Fibroblast of lung (primary cell): ENCODE data around the gene PLEKHA7. TPM values are rescaled to one million over a fixed set of nuclear protein-coding genes. Genes with fewer than 3 reads are reported as not detected.
A peak's percentile ranks its signal among the peaks of the same experiment; 100 is the strongest.

ENCODE experiments used
- DNase-seq, 2 donors: peaks; one replicate each; pipeline versions ENCODE4 v3.0.0 to v3.0.0-alpha.2; 2010; ENCODE audit warnings: low read depth in 2 of 2
- H2AFZ ChIP-seq: 2 replicates; pipeline ENCODE4 v1.5.1; 2012; ENCODE audit warnings: low read length, control low read depth, inconsistent platforms
- H3K27ac ChIP-seq: 2 replicates; pipeline ENCODE4 v1.5.1; 2011; ENCODE audit warnings: low read length, control low read depth; ENCODE audit not compliant: insufficient read depth
- H3K27me3 ChIP-seq: 2 replicates; pipeline ENCODE4 v1.5.1; 2011; ENCODE audit warnings: mild to moderate bottlenecking, low read length; ENCODE audit not compliant: control insufficient read depth, insufficient read depth
- H3K36me3 ChIP-seq: 2 replicates; pipeline ENCODE4 v1.5.1; 2011; ENCODE audit warnings: low read length; ENCODE audit not compliant: control insufficient read depth, insufficient read depth
- H3K4me1 ChIP-seq: 2 replicates; pipeline ENCODE4 v1.5.1; 2011; ENCODE audit warnings: low read length; ENCODE audit not compliant: control insufficient read depth, insufficient read depth; ENCODE audit errors: extremely low read depth
- H3K4me2 ChIP-seq: 2 replicates; pipeline ENCODE4 v1.5.1; 2011; ENCODE audit warnings: low read length, control low read depth; ENCODE audit not compliant: insufficient read depth; ENCODE audit errors: extremely low read depth
- H3K4me3 ChIP-seq, 4 experiments: fragments of 200-600 bp in 1 of 4; sonication (generic) in 1 of 4; replicated peaks in 1 of 4; 2 replicates each; pipeline ENCODE4 v1.5.1; 2011 to 2016; ENCODE audit warnings: low read length in 4 of 4, low read depth in 3 of 4, mild to moderate bottlenecking in 3 of 4, control low read depth in 2 of 4, inconsistent platforms in 1 of 4, mixed read lengths in 1 of 4; ENCODE audit not compliant: insufficient read depth in 1 of 4; ENCODE audit errors: control extremely low read depth in 1 of 4
- H3K79me2 ChIP-seq: 2 replicates; pipeline ENCODE4 v1.5.1; 2012; ENCODE audit warnings: mild to moderate bottlenecking, low read length, inconsistent platforms; ENCODE audit not compliant: control insufficient read depth, insufficient read depth
- H3K9ac ChIP-seq: 2 replicates; pipeline ENCODE4 v1.5.1; 2011; ENCODE audit warnings: mild to moderate bottlenecking, low read length, control low read depth; ENCODE audit not compliant: insufficient read depth
- H3K9me3 ChIP-seq: 2 replicates; pipeline ENCODE4 v1.5.1; 2012; ENCODE audit warnings: low read depth, low read length; ENCODE audit not compliant: control insufficient read depth, insufficient read depth
- H4K20me1 ChIP-seq: 2 replicates; pipeline ENCODE4 v1.5.1; 2011; ENCODE audit warnings: low read length; ENCODE audit not compliant: control insufficient read depth, insufficient read depth; ENCODE audit errors: extremely low read depth
- EZH2 ChIP-seq: IDR thresholded peaks from 2 replicates; pipeline ENCODE4 v1.5.1; 2012; ENCODE audit warnings: low read length, control low read depth, mild to moderate bottlenecking; ENCODE audit errors: missing control alignments
- polyA plus RNA-seq, 2 donors: library from polyadenylated mRNA; depleted of rRNA in 1 of 2; stranded (reverse) in 1 of 2; unstranded in 1 of 2; fragments of >200 nt; gene quantifications; 2 replicates each; pipeline ENCODE4 v1.2.1, GENCODE V29; 2011 to 2012; ENCODE audit warnings: missing spikeins in 1 of 2
- total RNA-seq: library from RNA; depleted of rRNA; stranded (reverse); fragments of >200 nt; gene quantifications from 2 replicates; pipeline ENCODE4 v1.2.1, GENCODE V29; 2014
- TF ChIP-seq, protein P1 (sequence below), 2 donors: IDR thresholded peaks in 1 of 2; conservative IDR thresholded peaks in 1 of 2; 1 replicate in 1 of 2; 2 replicates in 1 of 2; pipeline ENCODE4 v1.5.1; 2011 to 2012; ENCODE audit warnings: low read length in 2 of 2, control low read depth in 1 of 2, inconsistent platforms in 1 of 2, low read depth in 1 of 2, mild to moderate bottlenecking in 1 of 2

Gene PLEKHA7
- total and polyA plus RNA-seq, 2 donors (not counting 1 experiment from before 2014, with no cell fraction given) = 0.11 to 0.17 TPM

DNA sequence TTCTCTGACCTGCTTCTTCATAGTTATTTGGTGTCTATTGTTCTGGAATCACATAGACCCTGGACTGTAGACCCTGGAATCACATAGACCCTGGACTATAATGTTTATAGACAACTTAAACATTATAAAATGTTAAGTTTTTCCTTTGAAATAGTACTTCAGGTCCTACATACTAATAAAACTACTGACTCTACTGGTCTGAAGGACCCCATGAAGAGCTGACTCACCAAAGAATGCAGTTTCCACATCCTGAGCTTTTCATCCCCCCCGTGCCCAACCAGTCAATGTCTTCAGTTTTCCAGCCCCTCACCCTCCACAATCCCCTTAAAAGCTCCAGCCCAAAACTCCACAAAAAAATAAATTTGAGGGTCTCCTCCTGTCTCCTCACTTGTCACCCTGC, 6.6 kb upstream of the PLEKHA7 start:
- H3K79me2 ChIP-seq = no peaks in the 10 kb centered on the region
- H2AFZ ChIP-seq = no peak overlapping the region
- no peaks in the 10 kb centered on the region for H3K27me3 ChIP-seq
- no peak overlapping the region for H3K4me2 ChIP-seq
- no peak overlapping the region for H3K27ac ChIP-seq
- no peaks in the 10 kb centered on the region for H3K9me3 ChIP-seq
- no peaks in the 10 kb centered on the region for H4K20me1 ChIP-seq
- H3K4me3 ChIP-seq = no peak overlapping the region
- H3K4me1 ChIP-seq = no peaks in the 10 kb centered on the region
- no peak overlapping the region for H3K9ac ChIP-seq
- peak in 1 of 2 donors; percentile 47 for DNase-seq
- H3K36me3 ChIP-seq = no peaks in the 10 kb centered on the region
- TF ChIP-seq, protein P1, sequence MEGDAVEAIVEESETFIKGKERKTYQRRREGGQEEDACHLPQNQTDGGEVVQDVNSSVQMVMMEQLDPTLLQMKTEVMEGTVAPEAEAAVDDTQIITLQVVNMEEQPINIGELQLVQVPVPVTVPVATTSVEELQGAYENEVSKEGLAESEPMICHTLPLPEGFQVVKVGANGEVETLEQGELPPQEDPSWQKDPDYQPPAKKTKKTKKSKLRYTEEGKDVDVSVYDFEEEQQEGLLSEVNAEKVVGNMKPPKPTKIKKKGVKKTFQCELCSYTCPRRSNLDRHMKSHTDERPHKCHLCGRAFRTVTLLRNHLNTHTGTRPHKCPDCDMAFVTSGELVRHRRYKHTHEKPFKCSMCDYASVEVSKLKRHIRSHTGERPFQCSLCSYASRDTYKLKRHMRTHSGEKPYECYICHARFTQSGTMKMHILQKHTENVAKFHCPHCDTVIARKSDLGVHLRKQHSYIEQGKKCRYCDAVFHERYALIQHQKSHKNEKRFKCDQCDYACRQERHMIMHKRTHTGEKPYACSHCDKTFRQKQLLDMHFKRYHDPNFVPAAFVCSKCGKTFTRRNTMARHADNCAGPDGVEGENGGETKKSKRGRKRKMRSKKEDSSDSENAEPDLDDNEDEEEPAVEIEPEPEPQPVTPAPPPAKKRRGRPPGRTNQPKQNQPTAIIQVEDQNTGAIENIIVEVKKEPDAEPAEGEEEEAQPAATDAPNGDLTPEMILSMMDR (conservative IDR thresholded peaks at IDR 0.05 in 1 of 2, IDR thresholded peaks at IDR 0.05 in 1 of 2; ENCODE audit: low read depth in 1 of 2, low read length in 2 of 2) = no peak
- TF ChIP-seq EZH2 = no peak

DNA sequence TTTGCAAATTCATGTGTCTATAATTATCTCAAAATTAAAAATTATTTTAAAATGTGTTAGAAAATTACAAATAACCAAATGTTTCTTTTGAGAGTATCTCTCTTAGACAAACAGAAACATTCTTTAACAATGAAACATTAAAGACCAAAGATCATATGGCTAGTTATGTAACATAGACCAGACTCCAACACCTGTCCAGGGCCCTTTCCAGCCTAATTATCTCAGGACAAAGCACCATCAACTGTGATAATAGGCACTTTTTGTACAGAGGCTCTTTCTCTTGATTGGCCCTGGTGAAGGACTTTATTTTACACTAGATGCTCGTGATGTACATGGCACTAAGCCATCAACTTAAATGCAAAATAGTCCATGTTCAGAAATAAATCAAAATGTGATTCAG, 5.0 kb upstream of the PLEKHA7 start:
- Histone ChIP-seq H2AFZ (no peak overlapping the region), H3K4me3 (no peak overlapping the region), H3K79me2 (no peaks in the 10 kb centered on the region), H3K4me1 (no peaks in the 10 kb centered on the region), H3K4me2 (no peak overlapping the region), H3K36me3 (no peaks in the 10 kb centered on the region), H3K27me3 (peaks cover 8% of the 10 kb centered on the region), H3K9me3 (no peaks in the 10 kb centered on the region), H3K9ac (no peak overlapping the region), H4K20me1 (no peaks in the 10 kb centered on the region), H3K27ac (no peak overlapping the region)
- peak in 1 of 2 donors; percentile 12 for DNase-seq
- TF ChIP-seq, protein P1 (conservative IDR thresholded peaks at IDR 0.05 in 1 of 2, IDR thresholded peaks at IDR 0.05 in 1 of 2; ENCODE audit: low read depth in 1 of 2, low read length in 2 of 2) = no peak
- no peak for TF ChIP-seq EZH2

DNA sequence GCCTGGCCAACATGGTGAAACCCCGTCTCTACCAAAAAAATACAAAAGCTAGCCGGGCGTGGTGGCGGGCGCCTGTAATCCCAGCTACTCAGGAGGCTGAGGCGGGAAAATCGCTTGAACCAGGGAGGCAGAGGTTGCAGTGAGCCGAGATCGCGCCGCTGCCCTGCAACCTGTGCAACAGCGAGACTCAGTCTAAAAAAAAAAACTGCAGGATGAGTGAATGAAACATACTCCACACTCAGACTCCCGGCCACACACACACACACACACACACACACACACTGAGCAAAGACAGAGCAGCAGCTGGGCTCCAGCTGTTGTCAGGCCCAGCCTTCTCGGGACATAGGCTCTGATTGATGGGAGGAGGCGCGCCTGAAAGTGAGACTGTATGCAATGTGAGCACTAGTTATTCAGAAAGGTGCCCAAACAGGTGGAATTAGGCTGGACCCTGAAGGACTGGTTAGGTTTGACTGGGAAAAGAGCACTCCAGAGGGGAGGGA, 1.5 kb upstream of the PLEKHA7 start:
- peaks cover 26% of the 10 kb centered on the region for H3K27me3 ChIP-seq
- H3K4me2 ChIP-seq = no peak overlapping the region
- H3K9ac ChIP-seq = no peak overlapping the region
- no peak overlapping the region for H3K27ac ChIP-seq
- no peaks in the 10 kb centered on the region for H4K20me1 ChIP-seq
- no peaks in the 10 kb centered on the region for H3K79me2 ChIP-seq
- peak; percentile 9 to 81 for DNase-seq
- no peaks in the 10 kb centered on the region for H3K9me3 ChIP-seq
- H2AFZ ChIP-seq = no peak overlapping the region
- no peak for TF ChIP-seq EZH2
- TF ChIP-seq, protein P1 (conservative IDR thresholded peaks at IDR 0.05 in 1 of 2, IDR thresholded peaks at IDR 0.05 in 1 of 2; ENCODE audit: low read depth in 1 of 2, low read length in 2 of 2) = no peak
- no peaks in the 10 kb centered on the region for H3K4me1 ChIP-seq
- no peaks in the 10 kb centered on the region for H3K36me3 ChIP-seq
- H3K4me3 ChIP-seq = no peak overlapping the region
